ENCODE results near the gene ANKIB1. TPM values are rescaled to one million over a fixed set of nuclear protein-coding genes. Genes with fewer than 3 reads are reported as not detected.

ANKIB1 gene
- total and polyA plus RNA-seq, 7 donors: 4.9 to 31.9 (median 23.3) TPM

GRCh38 chr7:92242972-92243371, 2.8 kb upstream of the ANKIB1 start:
- Histone ChIP-seq H3K36me3 (ENCODE audit: insufficient read depth in 1 of 2, low read depth in 1 of 2) (peaks cover 2 to 42% of the 10 kb centered on the region in 2 donors), H3K4me3 (no peak overlapping the region), H3K27me3 (ENCODE audit: insufficient read depth in 3 of 3, low read length in 2 of 3) (no peaks in the 10 kb centered on the region), H3K4me1 (peaks cover 30% of the 10 kb centered on the region), H3K27ac (no peak overlapping the region), H3K9me3 (no peaks in the 10 kb centered on the region)
- TF ChIP-seq CTCF (IDR thresholded peaks at IDR 0.05): no peak
- intact Hi-C loops (cut with DNase I): no loop called here
- no peak for DNase-seq
- WGBS, 3 donors: 86 to 91% (median 90%) methylated on average over 6 of the region's 6 CpGs
- no peak for ATAC-seq

DNA sequence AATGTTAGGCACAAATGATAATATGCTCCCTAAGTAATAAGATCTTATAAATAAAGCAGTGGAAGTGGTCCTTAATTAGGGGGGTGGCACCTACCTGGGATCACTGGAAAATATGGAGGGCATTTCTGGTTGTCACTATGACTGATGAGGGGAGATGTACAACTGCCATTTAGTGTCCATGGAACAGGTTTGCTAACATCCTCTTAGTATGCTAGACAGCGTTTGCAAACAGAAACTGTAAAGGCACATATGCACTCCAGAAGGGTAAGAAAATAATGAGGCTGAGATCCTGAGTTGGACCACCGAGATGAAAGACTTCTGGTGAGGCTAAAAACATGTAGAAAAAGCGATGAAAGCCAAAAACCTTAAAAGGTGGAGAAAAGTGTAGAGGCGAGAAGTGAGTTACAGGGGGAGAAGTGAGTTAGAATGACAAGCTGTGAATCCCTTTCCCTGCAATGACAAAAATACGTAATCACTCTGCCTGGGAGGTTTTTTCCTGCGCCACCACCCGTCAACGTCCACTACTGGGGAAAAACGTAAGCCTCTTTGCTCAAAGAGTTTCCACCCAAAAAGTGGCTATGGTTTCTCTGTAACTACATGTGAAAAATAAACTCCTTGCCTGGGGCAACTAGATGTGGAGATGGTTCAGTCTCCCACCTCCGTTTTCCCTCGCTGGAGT, 827 bp upstream of the ANKIB1 start:
- peak overlapping the region; percentile 87 for H3K4me3 ChIP-seq
- ATAC-seq (peak; percentile 2 to 35 (median 10)), DNase-seq (no peak)
- TF ChIP-seq CTCF (IDR thresholded peaks at IDR 0.05): no peak
- 1 to 2% (median 2%) methylated on average over 11 of the region's 11 CpGs for WGBS, 3 donors
- peak overlapping the region; percentile 90 for H3K27ac ChIP-seq
- no peaks in the 10 kb centered on the region for H3K9me3 ChIP-seq
- intact Hi-C loops (cut with DNase I): loop anchor here (5.0 kb wide), 1 partner anchor 202 kb away; the partner anchor contains the start of gene GATAD1 (in 2 of the 2)
- H3K27me3 ChIP-seq (ENCODE audit: insufficient read depth in 3 of 3, low read length in 2 of 3): no peaks in the 10 kb centered on the region
- peaks cover 32% of the 10 kb centered on the region for H3K4me1 ChIP-seq
- H3K36me3 ChIP-seq (ENCODE audit: insufficient read depth in 1 of 2, low read depth in 1 of 2): peaks cover under 1 to 22% of the 10 kb centered on the region in 2 donors

- Histone ChIP-seq H3K4me1 (peaks cover 34% of the 10 kb centered on the region), H3K27me3 (ENCODE audit: insufficient read depth in 3 of 3, low read length in 2 of 3) (no peaks in the 10 kb centered on the region), H3K9me3 (no peaks in the 10 kb centered on the region), H3K27ac (peak overlapping the region; percentile 90), H3K36me3 (ENCODE audit: insufficient read depth in 1 of 2, low read depth in 1 of 2) (peaks cover 0 to 6% of the 10 kb centered on the region in 2 donors), H3K4me3 (peak overlapping the region; percentile 87)
- ATAC-seq: peak; percentile 15 to 34 (median 29)
- peak in 1 of 2 donors; percentile 15 for DNase-seq
- no peak for TF ChIP-seq CTCF (IDR thresholded peaks at IDR 0.05)
- intact Hi-C loops (cut with DNase I): loop anchor here (5.0 kb wide), 1 partner anchor 201 kb away; the partner anchor contains the start of gene GATAD1 (in 2 of the 2)
- WGBS, 3 donors: 0 to 1% (median 0%) methylated on average over 26 to 35 of the region's 35 CpGs
Measured at GRCh38 chr7:92246360-92247101, 757 bp downstream of the ANKIB1 start.

- Histone ChIP-seq H3K36me3 (ENCODE audit: insufficient read depth in 1 of 2, low read depth in 1 of 2) (peaks cover 0 to 2% of the 10 kb centered on the region in 2 donors), H3K9me3 (no peaks in the 10 kb centered on the region), H3K4me1 (peaks cover 24% of the 10 kb centered on the region), H3K4me3 (no peak overlapping the region), H3K27ac (no peak overlapping the region), H3K27me3 (ENCODE audit: insufficient read depth in 3 of 3, low read length in 2 of 3) (no peaks in the 10 kb centered on the region)
- ATAC-seq (no peak), DNase-seq (no peak)
- intact Hi-C loops (cut with DNase I): loop anchor here in 1 of 2 donors (10.0 kb wide), 1 partner anchor 64 kb away; no protein-coding TSS in a partner anchor
- no peak for TF ChIP-seq CTCF (IDR thresholded peaks at IDR 0.05)
Measured at GRCh38 chr7:92250603-92251002, 4.8 kb downstream of the ANKIB1 start.
